Measurements from ENCODE around the gene MMP2.

The MMP2 gene

GRCh38 chr16:55513616-55514015, 34.6 kb downstream of the MMP2 start:
- no peak for DNase-seq (ENCODE audit: low spot score)

DNA sequence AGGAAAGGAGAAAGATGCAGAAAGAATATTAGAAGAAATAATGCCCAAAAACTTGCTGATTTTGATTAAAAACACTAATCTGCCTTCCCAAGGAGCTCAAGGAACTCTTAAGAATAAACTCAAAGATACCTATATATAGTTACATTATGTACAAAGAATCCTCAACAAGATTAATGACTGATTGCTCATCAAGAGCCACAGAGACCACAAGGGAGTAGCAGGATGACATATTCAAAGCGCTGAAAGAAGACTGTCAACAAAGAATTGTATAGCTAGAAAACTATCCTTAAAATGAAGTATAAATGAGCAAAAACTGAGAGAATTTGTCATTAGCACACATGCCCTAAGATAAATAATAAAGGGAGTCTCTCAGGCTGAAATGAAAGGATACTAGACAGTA, 36.1 kb downstream of the MMP2 start:
- DNase-seq (ENCODE audit: low spot score): no peak

- DNase-seq (ENCODE audit: low spot score): no peak
Observed at GRCh38 chr16:55521792-55522191, 42.8 kb downstream of the MMP2 start.

DNA sequence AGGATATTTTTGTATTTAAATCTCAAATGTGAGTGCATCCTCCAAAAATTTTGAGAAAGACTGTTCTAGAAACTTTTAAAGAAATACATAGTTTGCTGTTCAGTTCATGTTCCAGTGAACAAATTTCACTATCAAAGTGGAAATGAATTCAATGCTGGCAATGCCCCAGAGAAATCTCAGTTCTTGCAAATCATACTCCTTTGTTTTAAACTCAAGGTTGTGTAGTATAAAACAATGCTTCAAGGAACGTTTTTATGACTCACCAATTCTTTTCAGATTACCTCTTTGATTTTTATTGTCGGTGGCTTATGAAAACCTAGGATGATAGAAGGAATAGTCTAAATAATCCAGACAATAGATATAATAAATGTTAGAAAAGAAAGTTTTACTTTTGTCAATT, 47.4 kb downstream of the MMP2 start:
- DNase-seq (ENCODE audit: low spot score): no peak

GRCh38 chr16:55527885-55528284, 48.9 kb downstream of the MMP2 start:
- DNase-seq (ENCODE audit: low spot score): no peak

DNA sequence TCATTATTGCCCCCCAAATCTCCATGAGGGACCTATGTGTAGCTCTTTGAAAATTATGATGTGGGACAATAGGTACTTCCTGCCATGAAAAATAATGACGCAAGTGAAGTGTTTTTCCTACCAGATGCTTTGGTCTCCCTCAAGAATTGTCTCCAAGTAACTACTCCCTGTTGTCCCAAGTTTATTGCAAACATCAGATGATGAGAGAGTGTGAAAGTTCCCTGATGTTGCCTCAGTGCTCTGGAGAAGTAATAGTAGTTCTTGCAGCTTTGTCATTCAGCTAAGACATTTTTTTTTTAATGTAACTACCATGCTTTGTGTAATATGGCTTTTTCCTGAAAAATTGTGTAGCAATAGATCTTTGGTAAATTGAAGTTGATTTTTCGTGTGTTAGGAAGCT, 50.0 kb downstream of the MMP2 start:
- no peak for DNase-seq (ENCODE audit: low spot score)

GRCh38 chr16:55530316-55530856, 51.4 kb downstream of the MMP2 start:
- no peak for DNase-seq (ENCODE audit: low spot score)

- no peak for DNase-seq (ENCODE audit: low spot score)
Observed at GRCh38 chr16:55532227-55532626, 53.2 kb downstream of the MMP2 start.

DNA sequence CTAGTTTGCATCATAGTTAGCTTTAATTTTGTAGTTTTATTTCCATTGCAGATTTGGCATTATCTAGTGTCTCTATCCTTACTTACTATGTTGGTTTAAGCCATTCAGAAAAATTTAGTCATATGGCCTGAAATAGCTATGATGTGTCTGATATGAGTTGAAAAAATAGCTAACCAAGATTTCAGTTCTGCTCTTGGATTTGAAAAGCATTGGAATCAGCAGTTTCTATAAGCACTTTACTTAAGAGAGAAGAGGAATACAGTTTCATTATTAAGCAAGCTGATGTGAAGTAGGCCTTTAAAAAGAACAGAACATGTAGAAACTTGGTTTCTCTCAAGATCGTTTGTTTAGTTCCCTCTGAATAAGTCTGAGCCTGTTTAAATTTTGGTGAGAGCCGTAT, 55.8 kb downstream of the MMP2 start:
- DNase-seq (ENCODE audit: low spot score): no peak

- no peak for DNase-seq (ENCODE audit: low spot score)
Observed at GRCh38 chr16:55539049-55539448, 60.1 kb downstream of the MMP2 start.

DNA sequence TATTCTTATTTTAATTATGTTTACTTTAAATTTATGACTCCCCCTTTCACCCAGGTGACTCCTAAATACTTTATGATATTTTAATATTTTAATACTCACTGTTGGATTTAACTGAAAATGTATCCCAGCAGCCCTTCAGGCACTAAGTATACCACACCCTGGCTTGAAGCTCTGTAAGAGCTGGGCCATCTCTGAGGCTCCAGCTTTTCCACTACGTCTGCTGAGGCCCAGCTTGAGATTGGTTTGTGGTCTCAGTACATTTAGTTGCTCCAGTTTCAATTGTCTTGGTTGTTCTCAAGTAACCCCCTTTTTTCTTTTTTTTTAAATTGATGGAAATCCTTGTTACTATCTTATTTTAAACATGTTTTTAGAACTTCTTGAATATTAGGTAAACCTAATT, 60.5 kb downstream of the MMP2 start:
- no peak for DNase-seq (ENCODE audit: low spot score)

DNA sequence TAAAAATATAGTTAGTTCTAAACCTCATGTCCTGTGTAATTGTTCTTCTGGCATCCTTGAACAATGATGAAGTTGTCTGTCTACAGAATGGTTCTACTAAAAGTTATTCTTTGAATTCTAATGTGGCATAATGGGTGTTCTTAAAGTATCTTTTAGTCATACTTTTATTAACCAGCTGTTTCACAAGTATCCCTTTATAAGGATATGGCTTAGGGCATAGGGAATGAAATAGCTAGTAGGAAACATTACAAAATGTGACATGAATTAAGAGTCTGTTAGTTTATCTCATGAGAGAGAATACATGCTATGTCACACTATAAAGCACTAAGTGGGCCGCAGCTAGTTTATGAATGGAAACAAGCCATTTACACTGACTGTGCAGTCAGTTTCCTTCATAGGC, 61.2 kb downstream of the MMP2 start:
- DNase-seq (ENCODE audit: low spot score): no peak

DNA sequence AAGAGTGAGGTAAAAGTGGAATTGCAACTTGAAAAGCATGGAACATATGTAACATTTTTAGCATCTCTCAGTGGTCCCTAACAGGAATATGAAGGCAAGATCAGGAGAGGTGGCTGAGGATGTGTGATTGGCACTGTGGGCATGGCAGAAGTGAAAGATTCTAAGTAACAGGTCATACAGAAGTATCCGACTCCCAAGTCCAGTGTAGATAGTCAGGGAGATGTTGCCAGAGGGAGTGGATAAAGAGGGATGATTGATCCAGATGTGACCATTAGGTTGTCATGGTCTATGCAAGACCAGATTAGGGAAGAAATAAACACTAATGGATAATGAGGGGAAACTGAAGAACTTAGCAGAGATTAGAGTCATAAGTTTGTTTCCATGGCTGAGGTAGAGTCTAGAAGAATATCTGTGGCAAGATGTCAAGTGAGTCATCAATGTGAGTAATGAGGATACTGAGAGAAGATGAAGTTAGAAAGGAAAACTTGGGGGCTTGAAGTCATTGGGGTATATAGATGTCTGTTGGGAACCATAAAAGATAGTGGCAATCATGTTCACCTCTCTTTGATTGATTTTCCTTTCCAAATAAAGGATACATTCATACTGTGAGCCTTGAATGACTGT, 63.6 kb downstream of the MMP2 start:
- no peak for DNase-seq (ENCODE audit: low spot score)

DNA sequence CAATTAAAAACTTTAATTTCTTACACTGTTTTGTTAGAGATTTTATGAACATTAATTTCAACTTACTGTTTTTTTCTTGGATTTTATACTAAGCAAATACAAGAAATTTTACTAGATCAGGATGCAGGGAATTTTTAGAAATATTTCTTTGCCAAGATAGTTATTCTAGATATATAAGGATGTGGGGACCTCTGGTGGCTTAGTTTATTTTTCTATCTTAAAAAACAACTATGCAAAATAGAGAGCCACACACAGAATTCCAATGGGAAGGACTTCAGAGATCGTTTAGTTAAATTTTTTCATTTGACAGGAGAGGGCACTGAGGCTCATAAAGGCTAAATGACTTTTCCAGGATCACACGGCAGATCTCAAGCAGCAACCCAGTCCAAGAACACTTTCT, 64.5 kb downstream of the MMP2 start:
- DNase-seq (ENCODE audit: low spot score): no peak

- no peak for DNase-seq (ENCODE audit: low spot score)
Observed at GRCh38 chr16:55552621-55553020, 73.6 kb downstream of the MMP2 start.

DNA sequence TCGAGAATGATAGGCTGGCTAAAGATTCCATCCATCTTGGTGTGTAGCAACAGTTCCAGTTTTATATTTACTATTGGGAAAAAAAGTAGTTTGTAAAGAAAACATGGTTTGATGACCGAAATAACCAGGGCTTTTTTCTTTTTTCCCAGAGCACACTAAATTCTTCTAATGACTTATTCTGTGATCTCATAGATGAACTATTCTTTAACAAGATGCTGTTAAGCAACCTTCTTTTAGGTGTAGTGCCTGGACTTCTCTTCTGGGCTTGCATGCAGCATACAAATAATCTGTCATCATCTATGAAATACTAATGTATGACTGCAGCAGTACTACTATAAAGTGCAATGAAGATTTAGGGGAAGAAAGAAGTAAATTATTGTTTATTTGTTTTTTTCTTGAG, 76.4 kb downstream of the MMP2 start:
- no peak for DNase-seq (ENCODE audit: low spot score)

Data from CD4-positive, alpha-beta T cell treated with Interleukin-15 for 4 hours (primary cell).